Stromal cell of bone marrow (primary cell): ENCODE measurements around the gene SPHKAP.
"Not testable (repeated sequence)": the region's sequence is repeated elsewhere in the genome, so short reads cannot be mapped to it uniquely, and the experiment has no call there.

ENCODE experiments used
- DNase-seq: peaks from one replicate; pipeline ENCODE4 v3.0.0-alpha.2; 2012; ENCODE audit warnings: low read depth

The SPHKAP gene, protein sequence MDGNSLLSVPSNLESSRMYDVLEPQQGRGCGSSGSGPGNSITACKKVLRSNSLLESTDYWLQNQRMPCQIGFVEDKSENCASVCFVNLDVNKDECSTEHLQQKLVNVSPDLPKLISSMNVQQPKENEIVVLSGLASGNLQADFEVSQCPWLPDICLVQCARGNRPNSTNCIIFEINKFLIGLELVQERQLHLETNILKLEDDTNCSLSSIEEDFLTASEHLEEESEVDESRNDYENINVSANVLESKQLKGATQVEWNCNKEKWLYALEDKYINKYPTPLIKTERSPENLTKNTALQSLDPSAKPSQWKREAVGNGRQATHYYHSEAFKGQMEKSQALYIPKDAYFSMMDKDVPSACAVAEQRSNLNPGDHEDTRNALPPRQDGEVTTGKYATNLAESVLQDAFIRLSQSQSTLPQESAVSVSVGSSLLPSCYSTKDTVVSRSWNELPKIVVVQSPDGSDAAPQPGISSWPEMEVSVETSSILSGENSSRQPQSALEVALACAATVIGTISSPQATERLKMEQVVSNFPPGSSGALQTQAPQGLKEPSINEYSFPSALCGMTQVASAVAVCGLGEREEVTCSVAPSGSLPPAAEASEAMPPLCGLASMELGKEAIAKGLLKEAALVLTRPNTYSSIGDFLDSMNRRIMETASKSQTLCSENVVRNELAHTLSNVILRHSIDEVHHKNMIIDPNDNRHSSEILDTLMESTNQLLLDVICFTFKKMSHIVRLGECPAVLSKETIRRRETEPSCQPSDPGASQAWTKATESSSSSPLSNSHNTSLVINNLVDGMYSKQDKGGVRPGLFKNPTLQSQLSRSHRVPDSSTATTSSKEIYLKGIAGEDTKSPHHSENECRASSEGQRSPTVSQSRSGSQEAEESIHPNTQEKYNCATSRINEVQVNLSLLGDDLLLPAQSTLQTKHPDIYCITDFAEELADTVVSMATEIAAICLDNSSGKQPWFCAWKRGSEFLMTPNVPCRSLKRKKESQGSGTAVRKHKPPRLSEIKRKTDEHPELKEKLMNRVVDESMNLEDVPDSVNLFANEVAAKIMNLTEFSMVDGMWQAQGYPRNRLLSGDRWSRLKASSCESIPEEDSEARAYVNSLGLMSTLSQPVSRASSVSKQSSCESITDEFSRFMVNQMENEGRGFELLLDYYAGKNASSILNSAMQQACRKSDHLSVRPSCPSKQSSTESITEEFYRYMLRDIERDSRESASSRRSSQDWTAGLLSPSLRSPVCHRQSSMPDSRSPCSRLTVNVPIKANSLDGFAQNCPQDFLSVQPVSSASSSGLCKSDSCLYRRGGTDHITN (N-terminal part only)

DNA sequence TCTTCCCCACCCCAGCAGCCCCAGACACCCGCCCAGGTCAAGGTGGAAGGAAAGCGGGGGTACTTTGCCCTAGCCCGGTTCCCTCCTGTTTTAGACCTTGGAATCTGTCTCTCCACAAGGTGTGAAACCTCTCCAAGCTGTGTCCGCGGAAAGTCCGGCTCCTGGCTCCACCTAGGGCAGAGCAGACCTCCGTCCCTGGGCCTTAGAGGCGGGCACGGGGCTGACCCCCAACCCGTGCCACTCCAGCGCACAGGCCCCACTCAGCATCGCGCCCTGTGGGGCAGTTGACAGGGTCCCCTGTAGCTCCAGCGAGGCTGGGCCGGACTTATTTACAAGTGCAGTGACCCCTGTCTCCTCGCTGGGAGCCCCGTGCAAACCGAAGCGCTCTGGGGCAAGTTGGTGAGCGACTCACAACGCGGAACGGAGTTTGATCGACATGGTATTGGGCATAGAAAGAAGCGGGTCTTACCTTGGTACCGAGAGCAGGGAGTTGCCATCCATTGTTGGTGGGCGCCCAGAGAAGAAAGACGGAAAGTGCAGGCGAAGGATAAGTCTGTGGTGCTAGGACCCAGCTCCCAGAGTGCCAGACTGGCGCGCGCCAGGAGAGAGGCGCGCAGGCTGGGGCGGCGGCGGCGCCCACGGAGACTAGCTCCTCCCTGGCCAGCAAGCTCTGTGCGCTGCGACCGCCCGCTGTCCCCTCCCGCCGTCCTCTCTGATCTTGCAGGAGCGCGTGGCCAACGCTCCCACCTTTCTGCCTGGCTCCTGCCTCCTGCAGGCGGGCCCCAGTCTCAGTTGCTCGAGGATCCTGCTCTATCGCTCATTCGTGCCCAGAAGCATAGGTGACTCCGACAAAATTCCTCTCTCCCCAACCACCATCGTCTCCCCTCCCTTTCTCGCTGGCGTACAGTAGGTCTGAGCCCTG lies at the start of gene SPHKAP:
Gene SPHKAP, minus strand, starts transcription at position 590 of the 922 bp plus-strand sequence. Its CDS starts 89 bp downstream, at position 501.
- no peak for DNase-seq

DNA sequence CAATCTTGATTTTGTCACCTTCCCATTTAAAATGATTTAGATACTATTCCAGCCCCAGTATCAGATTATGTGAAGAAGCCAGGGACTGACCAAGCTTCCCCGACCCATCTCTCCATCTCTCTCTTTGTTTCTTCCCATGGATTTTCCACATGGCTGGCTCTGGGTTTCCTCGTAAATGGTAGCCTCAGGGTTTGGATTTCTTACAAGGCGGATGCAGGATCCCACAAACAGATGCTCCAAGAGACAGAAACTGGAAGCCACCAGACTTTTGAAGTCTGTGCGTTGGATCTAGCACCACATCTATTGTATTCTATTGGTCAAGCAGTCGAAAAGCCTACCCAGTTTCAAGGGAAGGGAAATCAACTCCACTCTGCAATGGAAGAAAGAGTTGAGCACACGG lies 46.0 kb upstream of the SPHKAP start:
- no peak for DNase-seq

DNA sequence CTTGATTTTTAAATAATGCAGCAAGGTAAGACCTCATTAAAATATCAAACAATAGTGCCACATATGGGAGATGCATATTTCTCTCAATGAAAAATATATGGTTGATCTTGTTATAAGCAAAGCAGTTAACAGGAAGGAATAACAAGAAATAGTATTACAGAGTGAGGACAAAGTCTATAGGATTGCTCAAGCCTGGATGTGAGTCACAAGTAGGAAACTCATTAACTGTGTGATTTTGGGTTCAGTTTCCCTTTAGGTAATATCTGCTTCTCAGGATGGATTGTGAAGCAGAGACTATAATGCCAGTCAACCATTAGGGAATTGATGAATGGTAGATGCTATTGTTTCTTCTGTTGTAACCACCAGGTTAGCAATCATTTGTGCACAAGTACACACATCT lies 42.9 kb upstream of the SPHKAP start:
- DNase-seq, result no peak

DNA sequence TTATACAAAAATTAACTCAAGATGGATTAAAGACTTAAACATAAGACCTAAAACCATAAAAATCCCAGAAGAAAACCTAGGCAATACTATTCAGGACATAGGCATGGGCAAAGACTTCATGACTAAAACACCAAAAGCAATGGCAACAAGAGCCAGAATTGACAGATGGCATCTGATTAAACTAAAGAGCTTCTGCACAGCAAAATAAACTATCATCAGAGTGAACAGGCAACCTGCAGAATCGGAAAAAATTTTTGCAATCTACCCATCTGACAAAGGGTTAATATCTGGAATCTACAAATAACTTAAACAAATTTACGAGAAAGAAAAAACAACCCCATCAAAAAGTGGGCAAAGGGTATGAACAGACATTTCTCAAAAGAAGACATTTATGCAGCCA lies 37.1 kb upstream of the SPHKAP start:
- not testable (repeated sequence) for DNase-seq

DNA sequence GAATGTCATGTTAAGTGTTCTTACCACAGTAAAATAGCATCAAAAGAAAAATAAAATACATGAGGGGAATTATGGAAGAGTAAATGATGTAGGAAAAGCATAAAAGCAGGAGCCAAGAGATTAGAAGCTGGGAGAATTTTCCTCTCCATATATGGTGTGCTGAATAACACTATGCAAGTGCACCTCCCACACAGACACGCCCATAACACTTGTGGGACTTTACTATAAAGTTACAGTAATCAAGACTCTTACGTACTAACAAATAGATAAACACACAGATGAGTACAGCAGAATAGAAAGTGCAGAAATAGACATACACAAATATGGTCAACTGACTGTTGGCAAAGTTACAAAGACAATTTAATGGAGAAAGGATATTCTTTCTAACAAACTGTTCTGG lies 16.0 kb upstream of the SPHKAP start:
- no peak for DNase-seq

DNA sequence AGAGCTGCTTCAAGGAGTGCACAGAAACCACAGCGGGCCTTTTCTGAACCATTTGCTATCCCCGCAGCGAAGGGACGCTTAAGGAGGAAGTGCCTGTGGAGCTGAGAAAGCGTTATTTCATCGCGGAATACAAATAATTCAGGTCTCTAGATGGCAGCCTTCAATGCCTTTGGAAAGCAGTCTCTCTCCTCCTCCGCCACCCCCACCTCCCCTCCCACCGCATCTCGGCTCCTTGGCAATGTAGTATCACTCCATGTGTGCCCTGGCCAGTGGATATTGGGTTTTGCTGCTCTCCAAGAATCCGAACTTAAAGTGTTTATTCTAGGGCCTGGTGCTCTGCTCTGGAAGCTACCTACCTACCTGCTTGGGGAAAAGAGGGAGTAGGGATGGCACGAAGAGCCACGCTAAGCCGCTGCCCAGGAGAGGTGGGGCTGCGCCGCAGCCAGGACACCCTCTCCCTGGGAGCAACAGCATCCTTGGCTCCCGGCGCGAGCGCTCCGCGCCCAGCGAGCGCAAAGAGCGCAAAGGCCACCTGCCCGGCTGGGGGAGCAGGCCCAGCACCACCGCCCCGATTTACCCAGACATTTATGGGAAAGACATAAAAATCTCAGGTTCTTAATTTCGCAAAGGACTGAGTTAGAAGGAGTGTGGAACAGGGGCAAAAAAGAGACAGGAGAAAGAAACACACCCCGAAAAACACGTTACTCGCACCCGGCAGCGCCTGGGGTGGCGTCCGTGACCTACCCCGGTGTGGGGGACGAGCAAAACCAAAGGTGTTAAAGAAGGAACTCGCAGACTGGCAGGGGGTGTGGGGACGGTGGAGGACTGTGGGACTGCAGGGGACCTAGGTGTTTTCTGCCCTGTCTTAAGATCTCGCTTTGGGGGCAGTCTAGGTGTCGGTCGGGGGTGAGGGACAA lies 1.0 kb downstream of the SPHKAP start:
- no peak for DNase-seq

DNA sequence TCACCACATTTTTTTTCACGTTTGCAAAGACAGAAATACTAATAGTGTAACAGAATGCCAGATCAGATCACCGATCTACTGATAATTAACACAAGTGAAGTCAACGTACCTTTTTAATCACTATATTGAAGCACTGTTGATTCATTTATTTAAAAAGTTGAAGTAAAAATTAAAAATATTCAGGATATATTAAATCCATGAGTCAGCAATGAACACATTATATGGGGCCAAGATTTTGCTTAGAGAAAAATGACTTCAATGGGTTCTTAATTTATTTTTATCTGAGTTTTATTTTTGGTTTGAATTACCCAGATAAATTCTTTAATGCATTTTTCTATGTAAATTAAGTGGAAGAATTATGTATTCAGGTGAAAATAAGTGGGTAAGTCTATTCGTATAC lies 14.2 kb downstream of the SPHKAP start:
- no peak for DNase-seq

DNA sequence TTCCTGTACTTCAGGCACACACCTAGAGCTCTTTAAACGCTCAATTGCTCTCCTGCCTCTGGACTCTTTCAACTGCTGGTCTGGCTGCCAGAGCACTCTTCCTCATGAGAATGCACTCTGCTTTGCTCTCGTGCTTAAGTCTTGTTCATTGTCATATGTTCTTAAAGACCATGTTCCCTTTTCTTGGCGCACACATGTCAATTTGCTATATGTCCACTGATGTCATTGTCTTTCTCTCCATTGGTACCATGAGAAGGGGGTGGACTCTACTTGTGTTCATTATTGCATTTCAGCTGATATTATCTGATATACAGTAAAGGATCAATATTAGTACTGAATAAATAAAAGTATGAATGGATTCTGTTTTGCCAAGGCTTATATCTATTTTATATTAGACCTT lies 16.8 kb downstream of the SPHKAP start:
- DNase-seq, result no peak

DNA sequence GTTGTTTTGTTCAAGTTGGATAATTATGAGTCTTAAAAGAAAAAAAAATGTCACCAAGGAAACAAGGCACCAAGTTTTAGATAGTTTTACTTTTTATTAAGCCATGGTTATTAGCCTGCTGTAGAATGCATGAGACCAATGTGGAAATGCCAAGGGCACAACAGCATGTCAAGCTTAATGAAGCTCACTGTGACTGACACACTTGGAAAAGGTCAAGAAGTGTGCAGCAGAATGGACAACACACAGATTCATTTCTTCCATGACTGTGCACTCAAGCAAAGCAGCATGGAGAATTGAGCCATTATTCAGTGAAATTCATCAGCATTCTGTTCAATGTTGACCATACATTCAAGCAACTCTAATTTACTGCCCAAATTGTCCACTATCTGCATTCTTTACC lies 23.6 kb downstream of the SPHKAP start:
- no peak for DNase-seq

DNA sequence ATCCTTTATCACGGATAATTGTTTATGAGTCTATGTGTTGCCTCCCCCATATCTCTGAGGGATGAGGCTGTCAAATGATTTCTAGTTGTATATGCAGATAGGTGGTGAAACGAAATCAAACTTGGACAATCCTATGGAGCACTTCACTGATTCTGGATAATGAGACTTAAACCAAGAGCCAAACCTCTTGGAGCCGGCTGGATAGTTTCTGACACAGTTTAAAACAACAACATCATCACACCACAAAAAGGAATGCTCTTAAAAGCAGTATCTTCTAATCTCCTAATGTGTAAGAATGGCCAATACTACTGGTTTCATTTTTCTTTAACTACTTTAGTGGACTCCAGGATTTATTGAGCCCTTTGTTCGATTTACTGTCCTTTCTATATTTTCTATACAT lies 36.5 kb downstream of the SPHKAP start:
- no peak for DNase-seq

DNA sequence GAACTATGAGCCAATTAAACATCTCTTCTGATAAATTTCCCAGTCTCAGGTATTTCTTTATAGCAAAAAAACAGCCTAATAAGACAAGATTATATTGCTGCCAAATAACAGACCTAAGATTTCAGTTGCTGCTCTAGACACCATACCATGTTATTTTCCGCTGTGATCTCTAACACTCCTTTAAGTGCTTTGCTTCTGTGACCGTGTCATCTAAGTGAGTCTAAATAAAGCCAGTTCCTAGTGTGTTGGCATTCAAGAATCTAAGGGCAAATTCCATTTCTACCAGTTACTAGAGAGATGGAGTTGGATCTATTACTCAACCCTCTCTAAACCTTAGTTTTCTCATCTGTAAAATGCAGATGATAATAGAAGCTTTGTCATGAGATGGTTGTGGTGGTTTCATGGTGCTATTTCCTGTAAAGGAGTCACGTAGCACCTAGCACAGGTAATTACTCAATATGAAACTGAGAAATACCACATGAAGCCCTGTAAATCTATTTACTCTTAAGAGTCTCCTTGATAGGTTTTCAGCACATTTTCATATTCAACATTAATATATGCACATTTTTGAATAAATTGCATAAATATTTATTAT lies 40.5 kb downstream of the SPHKAP start:
- DNase-seq, result no peak

DNA sequence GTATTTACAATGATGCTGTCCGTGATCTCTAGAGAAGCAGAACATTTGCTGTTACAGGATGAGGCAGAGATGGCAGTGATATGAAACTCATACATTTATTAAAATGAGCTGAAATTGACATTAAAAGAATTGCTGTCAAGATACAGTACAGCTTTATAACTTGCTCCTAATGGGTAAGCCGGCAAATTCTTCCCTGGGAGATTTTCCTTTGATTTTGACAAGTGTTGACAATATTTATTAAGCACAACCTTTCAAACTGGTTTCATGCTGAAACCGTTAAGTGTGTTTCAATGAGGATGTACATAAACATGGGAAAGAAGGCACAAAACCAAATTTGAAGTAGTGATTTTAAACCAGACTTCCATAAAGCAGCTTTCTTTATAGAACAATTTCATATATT lies 45.5 kb downstream of the SPHKAP start:
- no peak for DNase-seq

DNA sequence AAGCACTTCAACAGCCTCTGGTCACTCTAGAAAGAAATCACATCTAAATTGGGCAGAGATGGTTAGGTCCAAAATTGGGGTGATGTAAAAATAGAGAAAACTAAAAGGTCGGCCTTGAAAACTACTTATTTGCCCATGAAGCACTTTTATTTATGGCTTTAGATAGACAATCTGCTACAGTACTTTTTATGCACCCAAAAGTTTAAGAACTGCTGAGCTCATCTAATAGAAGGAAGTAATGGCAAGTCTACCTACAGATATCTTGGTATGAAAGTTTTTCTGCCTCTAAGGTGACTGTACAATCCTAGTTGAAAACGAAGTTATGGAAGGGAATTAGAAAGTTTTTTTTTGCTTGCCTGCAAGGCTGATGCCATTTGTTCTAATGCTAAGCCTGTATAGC lies 46.2 kb downstream of the SPHKAP start:
- no peak for DNase-seq

DNA sequence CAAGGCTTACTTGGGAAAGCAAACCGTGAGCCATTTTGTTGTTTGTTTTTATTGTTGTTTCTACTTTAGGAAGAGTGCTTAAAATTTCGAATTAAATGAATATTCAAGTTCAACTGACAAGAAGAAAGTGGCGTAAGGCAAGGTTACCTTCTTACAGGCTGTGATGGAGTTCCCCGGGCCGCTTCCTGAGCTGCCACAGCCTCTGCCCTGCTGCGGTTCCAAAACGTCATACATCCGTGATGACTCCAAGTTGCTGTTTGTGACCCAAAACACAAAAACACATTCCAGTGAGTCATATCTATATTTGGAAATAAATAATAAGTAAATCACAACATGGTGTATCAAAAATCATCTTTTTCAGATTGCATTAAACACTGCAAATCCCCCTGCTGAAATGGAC lies 49.7 kb downstream of the SPHKAP start:
- no peak for DNase-seq

DNA sequence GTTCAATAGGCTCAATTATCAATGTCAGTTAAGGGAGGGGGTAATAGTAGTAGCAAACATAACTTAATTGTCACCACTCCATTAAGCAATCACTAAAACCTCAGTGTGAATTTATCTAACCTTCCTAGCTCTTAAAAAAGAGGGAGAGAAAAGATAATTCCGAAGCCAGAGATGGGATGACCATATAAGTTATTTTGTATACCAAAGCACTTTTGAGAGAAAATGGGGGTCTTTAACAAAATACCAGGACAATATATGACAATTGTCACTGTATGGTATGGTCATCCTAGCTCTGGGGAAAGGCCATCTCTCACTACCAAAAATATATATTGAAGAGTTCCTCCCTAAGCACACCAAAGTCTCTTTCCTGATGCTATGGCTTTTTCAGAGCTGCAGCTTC lies 55.1 kb downstream of the SPHKAP start:
- no peak for DNase-seq

DNA sequence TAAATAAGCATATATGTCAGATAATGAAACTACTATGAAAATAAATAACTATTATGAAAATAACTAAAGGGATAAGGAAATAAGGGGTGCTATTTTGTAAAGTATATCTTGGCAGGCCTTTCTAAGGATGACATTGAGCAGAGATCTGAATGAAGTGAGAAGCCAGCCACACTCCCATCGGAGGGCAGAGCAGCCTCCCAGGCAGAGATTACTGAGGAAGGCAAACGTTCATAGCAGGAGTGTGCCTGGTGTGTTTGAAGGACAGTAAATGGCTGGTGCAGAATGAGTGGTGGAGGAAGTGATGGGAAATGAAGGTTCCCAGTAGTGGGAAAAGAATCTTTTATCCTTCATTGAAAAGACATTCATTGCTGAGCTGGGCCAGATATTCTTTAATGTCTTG lies 62.5 kb downstream of the SPHKAP start:
- no peak for DNase-seq

DNA sequence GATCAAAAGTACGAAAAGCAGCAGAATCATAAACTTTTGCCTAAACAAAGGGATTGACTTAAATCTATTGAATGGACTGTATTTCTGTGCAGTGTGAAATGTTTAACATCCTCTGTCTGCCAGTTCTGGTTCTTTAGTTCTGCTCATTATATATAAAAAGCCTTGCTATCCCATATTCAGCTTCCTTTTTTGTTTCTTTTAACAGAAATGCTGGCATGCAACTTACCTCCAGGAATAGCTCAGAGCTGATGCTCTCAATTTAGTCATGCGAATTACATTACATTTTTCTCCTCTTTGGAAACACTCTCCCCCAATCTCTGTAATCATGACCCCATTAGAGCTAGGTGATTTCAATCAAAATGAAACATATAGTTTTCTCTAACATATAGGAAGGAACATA lies 73.6 kb downstream of the SPHKAP start:
- no peak for DNase-seq

DNA sequence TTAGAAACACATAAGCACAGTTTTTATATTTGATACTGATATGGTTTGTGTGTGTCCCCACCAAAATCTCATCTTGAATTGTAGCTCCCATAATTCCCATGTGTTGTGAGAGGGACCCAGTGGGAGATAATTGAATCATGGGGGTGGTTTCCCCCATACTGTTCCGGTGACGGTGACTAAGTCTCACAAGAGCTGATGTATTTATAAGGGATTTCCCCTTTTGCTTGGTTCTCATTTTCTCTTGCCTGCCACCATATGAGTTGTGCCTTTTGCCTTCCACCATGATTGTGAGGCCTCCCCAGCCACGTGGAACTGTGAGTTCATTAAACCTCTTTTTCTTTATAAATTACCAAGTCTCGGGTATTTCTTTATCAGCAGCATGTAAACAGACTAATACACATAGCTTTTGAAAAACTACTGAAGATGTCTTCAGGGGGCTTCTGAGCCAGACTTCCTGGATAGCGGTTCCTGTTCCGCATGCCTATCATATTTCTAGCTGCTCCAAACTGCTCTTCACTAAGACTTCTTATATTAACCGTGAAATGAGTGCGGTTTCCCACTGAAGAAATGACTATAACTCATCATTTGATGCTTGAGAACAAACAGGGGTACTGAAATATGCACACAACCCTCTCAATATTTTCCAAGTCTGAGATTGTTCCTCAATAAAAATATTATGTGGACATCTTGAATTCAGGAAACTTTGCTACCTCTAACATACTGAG lies 75.8 kb downstream of the SPHKAP start:
- no peak for DNase-seq

DNA sequence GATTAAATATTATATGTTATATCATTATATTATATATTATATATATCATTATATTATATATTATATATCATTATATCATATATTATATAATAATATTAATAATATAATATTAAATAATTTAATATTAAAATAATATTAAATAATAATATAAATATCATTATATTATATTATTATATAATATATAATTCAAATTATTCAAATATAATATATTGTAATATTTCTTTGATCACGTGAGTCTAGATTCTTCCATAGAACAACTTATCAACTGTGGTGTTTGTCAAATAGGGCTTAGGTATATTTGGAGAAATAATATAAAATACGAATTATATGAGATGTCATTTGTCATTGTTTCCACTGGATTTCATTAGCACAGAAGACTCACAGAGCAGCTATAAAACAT lies 77.3 kb downstream of the SPHKAP start:
- DNase-seq, result no peak
